Ascending aorta (tissue), 2 donors: ENCODE measurements around the gene RPS6KA2. TPM values are rescaled to one million over a fixed set of nuclear protein-coding genes. Genes with fewer than 3 reads are reported as not detected.

ENCODE experiments used
- DNase-seq, 2 donors: peaks; one replicate each; pipeline ENCODE4 v3.0.0-alpha.2; 2019; ENCODE audit warnings: low spot score in 2 of 2
- H3K27ac ChIP-seq, 2 donors: fragments of 200-600 bp; sonication (generic); one replicate each; pipeline ENCODE4 v1.5.1; 2016 to 2017; ENCODE audit warnings: mild to moderate bottlenecking in 1 of 2
- H3K27me3 ChIP-seq: fragments of 200-600 bp; sonication (generic); one replicate; pipeline ENCODE4 v1.5.1; 2017
- H3K36me3 ChIP-seq, 2 donors: fragments of 200-600 bp; sonication (generic); one replicate each; pipeline ENCODE4 v1.5.1; 2016
- H3K4me1 ChIP-seq, 2 donors: fragments of 200-600 bp; sonication (generic); one replicate each; pipeline ENCODE4 v1.5.1; 2016 to 2017; ENCODE audit warnings: mild to moderate bottlenecking in 1 of 2
- H3K4me3 ChIP-seq, 2 donors: fragments of 200-600 bp; sonication (generic); one replicate each; pipeline ENCODE4 v1.5.1; 2016 to 2017; ENCODE audit warnings: mild to moderate bottlenecking in 1 of 2
- H3K9me3 ChIP-seq, 2 donors: fragments of 200-600 bp; sonication (generic); one replicate each; pipeline ENCODE4 v1.5.1; 2016
- CTCF ChIP-seq, 3 experiments: fragments of 200-600 bp in 2 of 3; fragments of 450-650 bp in 1 of 3; sonication (generic) in 2 of 3; IDR thresholded peaks; one replicate each; pipeline ENCODE4 v1.5.1; 2016 to 2019; ENCODE audit warnings: antibody characterized with exemption in 3 of 3, mild to moderate bottlenecking in 1 of 3, moderate library complexity in 1 of 3
- intact Hi-C: fragments of 100-400 bp; cut with DNase I; formaldehyde crosslinking; loops from one replicate; pipeline ENCODE4 v1.15.1; 2023
- total RNA-seq: library from RNA; depleted of rRNA; stranded (reverse); fragments of >200 nt; gene quantifications from one replicate; pipeline ENCODE4 v1.1.0, GENCODE V29; 2016

RPS6KA2 gene
- total RNA-seq, 1 donor from 2014 or later = 196 TPM

GRCh38 chr6:166492092-166492741, 134.8 kb downstream of the RPS6KA2 start:
- DNase-seq = no peak
- Histone ChIP-seq H3K27me3 (no peaks in the 10 kb centered on the region), H3K4me3 (no peak overlapping the region), H3K36me3 (peaks cover 18 to 24% of the 10 kb centered on the region in 2 donors), H3K4me1 (no peaks in the 10 kb centered on the region), H3K27ac (no peak overlapping the region), H3K9me3 (no peaks in the 10 kb centered on the region)
- no peak for TF ChIP-seq CTCF (IDR thresholded peaks at IDR 0.05)
- intact Hi-C loops = no loop called here

- no peaks in the 10 kb centered on the region for H3K27me3 ChIP-seq
- H3K27ac ChIP-seq = no peak overlapping the region
- TF ChIP-seq CTCF (IDR thresholded peaks at IDR 0.05) = no peak
- no peak overlapping the region for H3K4me3 ChIP-seq
- intact Hi-C loops = no loop called here
- H3K9me3 ChIP-seq = no peaks in the 10 kb centered on the region
- peaks cover 14 to 33% of the 10 kb centered on the region in 2 donors for H3K36me3 ChIP-seq
- H3K4me1 ChIP-seq = no peaks in the 10 kb centered on the region
- DNase-seq = no peak
Measured at GRCh38 chr6:166490671-166491500, 136.2 kb downstream of the RPS6KA2 start.

DNA sequence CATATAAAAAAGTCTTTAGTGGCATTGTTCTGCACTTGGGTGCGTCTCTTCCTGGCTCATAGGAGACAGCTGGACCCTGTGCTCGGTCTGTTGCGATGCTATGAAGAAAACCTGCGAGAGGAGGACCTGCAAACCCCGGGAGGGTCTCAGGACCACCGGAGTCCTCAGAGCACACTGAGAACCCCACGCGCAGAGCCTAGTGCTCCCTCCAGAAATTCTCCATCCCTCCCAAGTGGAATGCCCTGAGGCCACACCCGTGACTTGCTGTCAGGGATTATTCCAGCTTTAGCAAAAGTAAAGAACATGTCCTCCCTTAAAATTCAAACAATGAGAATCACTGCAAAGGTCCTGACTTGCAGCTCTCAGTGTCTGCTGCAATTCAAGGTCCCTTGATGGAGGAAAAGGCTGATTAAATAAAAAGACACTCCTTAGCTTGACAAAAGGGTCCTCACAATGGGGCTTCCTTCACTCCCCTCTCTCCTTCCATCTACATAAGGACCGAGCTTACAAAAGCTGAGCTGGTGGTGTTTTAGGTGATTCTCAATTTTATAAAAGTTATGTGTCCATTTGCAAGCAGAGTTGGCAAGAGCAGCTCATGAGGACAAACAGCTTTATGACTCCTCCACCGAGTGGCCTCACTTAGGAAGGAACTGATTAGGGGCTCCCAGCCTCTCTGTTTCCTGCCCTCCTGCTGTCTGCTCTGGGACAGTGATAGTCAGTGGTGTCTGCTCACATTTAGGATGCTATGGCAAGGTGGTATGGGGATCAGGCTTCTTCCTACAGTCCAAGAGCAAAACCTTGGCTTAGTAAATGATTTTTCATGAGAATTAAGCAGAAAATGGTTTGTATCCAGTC, 137.5 kb downstream of the RPS6KA2 start:
- DNase-seq = no peak
- Histone ChIP-seq H3K36me3 (peaks cover 9 to 20% of the 10 kb centered on the region in 2 donors), H3K4me1 (no peaks in the 10 kb centered on the region), H3K4me3 (no peak overlapping the region), H3K27ac (no peak overlapping the region), H3K9me3 (no peaks in the 10 kb centered on the region), H3K27me3 (no peaks in the 10 kb centered on the region)
- no peak for TF ChIP-seq CTCF (IDR thresholded peaks at IDR 0.05)
- intact Hi-C loops = no loop called here

DNA sequence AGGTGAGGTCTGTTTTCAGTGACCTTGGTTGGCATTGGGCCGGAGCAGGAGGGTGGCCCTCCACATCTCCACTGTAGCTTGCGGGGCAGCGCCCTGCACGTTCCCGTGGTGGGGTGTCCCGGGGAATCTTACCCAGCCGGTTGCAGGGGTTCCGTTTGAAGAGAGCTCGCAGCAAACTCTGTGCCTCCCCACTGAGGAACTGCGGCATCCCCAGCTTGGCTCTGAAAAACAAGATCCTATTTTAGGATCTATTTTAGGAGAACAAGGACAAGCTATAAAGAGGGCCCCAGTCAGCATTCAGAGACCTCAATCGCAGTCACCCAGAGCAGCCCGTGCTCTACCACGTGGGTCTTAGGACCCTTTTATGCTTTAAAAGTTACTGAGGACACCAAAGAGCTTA, 138.3 kb downstream of the RPS6KA2 start:
- no peak overlapping the region for H3K4me3 ChIP-seq
- no peak overlapping the region for H3K27ac ChIP-seq
- intact Hi-C loops = no loop called here

More for the DNA sequence above, 138.3 kb downstream of the RPS6KA2 start:
- Histone ChIP-seq H3K4me1 (no peaks in the 10 kb centered on the region), H3K27me3 (no peaks in the 10 kb centered on the region), H3K36me3 (peaks cover 5 to 22% of the 10 kb centered on the region in 2 donors), H3K9me3 (no peaks in the 10 kb centered on the region)
- DNase-seq = no peak
- no peak for TF ChIP-seq CTCF (IDR thresholded peaks at IDR 0.05)
